GM12892 (cell line): ENCODE measurements around the gene SGCD.

ENCODE experiments used
- POLR2A ChIP-seq: IDR thresholded peaks from 2 replicates; pipeline ENCODE4 v1.6.1; 2011; ENCODE audit warnings: low read depth, low read length, control low read depth
- POLR2AphosphoS5 ChIP-seq: IDR thresholded peaks from 2 replicates; pipeline ENCODE4 v1.6.1; 2011; ENCODE audit warnings: low read depth, low read length, control low read depth
- TAF1 ChIP-seq: IDR thresholded peaks from 2 replicates; pipeline ENCODE4 v1.6.1; 2011; ENCODE audit warnings: low read depth, mild to moderate bottlenecking, control low read depth, low read length, borderline replicate concordance

DNA sequence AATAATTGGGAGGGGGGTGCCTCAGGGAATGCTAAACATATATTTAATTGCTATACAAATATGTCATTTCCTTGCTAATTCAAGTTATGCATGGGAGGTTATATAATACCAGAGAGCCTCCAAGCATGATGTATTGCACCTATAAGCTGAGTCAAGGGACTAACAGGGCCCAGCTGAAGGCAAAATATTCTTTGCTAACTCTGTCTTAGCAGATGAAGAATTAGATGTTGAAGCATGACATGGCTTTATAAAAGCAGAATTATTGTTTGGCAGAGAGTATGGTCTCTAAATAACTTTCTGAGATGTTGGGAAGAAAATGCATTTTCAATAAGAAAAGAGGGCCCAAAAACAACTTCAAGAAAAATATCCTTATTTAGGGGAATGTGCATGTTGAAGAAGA lies 60.4 kb downstream of the SGCD start:
- no peak for TF ChIP-seq POLR2A
- no peak for TF ChIP-seq TAF1
- no peak for TF ChIP-seq POLR2AphosphoS5
